Neutrophil (primary cell): ENCODE results near the gene GLIS1.

Source experiments
- H3K27ac ChIP-seq: fragments of 200-600 bp; sonication (generic); 2 replicates; pipeline ENCODE4 v1.5.1; 2016; ENCODE audit warnings: mild to moderate bottlenecking, moderate library complexity
- H3K27me3 ChIP-seq: fragments of 200-600 bp; sonication (generic); 2 replicates; pipeline ENCODE4 v1.6.0; 2016; ENCODE audit warnings: mild to moderate bottlenecking
- H3K36me3 ChIP-seq: fragments of 200-600 bp; sonication (generic); 2 replicates; pipeline ENCODE4 v1.5.1; 2017
- H3K4me1 ChIP-seq, 2 experiments: fragments of 200-600 bp in 1 of 2; sonication (generic) in 1 of 2; 1 replicate in 1 of 2; 2 replicates in 1 of 2; pipeline versions ENCODE4 v1.5.1 to v1.6.1; 2013 to 2016; ENCODE audit warnings: low read depth in 1 of 2, low read length in 1 of 2, mild to moderate bottlenecking in 1 of 2, moderate library complexity in 1 of 2; ENCODE audit not compliant: control insufficient read depth in 1 of 2, insufficient read depth in 1 of 2
- H3K4me3 ChIP-seq, 2 experiments: fragments of 200-600 bp in 1 of 2; sonication (generic) in 1 of 2; 1 replicate in 1 of 2; 2 replicates in 1 of 2; pipeline ENCODE4 v1.5.1; 2013 to 2016; ENCODE audit warnings: low read depth in 1 of 2, low read length in 1 of 2, mild to moderate bottlenecking in 1 of 2, moderate library complexity in 1 of 2
- H3K9me3 ChIP-seq: fragments of 200-600 bp; sonication (generic); 2 replicates; pipeline ENCODE4 v1.5.1; 2016
- TF ChIP-seq, protein P1 (sequence below): fragments of 200-600 bp; sonication (generic); IDR thresholded peaks from 2 replicates; pipeline ENCODE4 v1.5.1; 2016; ENCODE audit warnings: antibody characterized with exemption

GLIS1 gene

DNA sequence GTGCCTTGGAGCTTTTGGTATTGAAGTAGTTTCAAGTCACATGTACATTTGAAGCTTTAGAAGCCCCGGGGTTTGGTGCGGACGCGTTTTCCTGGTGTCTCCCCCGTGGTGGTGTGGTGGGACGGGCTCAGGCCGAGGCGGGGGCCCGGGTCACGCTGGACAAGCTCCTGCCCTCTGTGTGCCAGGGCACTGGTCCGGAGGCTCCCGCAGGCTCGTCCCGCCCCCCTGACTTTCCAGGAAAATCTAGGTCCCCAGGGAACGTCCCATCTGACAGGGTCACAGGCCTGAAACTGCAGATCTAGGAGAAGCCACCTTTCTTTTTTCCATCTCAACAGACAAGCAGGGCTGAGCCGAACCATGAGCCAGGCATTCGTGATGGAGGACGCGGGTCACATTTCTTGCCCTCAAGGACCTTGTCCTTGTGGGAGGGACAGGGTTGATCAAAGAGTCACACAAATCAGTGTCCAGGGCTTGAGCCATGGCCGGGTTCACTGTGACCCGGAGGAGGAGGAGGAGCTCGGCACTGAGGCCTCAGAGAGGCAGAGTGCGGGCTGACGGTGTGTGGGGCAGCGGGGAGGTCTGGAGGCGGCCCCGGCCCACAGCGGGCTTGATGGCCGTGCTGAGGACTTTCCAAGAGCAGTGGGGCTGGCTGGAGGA lies 278.2 kb downstream of the GLIS1 start:
- H3K36me3 ChIP-seq: no peaks in the 10 kb centered on the region
- H3K9me3 ChIP-seq: no peaks in the 10 kb centered on the region

DNA sequence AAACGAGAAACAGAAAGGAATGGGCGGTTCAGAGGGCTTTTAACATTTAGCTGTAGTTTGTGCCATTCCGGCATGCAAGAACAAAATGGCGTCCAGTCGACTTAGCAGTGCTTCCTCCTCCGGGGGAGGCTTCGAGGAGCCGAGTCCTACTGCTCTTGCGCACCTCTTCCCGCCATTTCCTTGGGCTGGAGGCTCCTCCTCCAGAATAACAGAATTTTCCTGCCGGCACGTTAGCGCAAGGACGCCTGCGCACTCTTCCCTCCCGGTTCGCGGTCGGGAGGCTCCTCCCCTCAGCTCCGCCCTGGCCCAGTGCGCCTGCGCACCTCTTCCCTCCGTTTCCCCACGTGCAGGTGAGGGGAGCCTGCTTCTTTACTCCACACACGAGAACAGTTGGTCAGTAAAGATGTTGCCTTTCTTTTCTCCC lies 278.7 kb downstream of the GLIS1 start:
- H3K4me1 ChIP-seq: no peaks in the 10 kb centered on the region
- no peaks in the 10 kb centered on the region for H3K36me3 ChIP-seq
- H3K27me3 ChIP-seq: no peaks in the 10 kb centered on the region
- no peak overlapping the region for H3K27ac ChIP-seq
- H3K9me3 ChIP-seq: no peaks in the 10 kb centered on the region
- H3K4me3 ChIP-seq: no peak overlapping the region
- TF ChIP-seq, protein P1, sequence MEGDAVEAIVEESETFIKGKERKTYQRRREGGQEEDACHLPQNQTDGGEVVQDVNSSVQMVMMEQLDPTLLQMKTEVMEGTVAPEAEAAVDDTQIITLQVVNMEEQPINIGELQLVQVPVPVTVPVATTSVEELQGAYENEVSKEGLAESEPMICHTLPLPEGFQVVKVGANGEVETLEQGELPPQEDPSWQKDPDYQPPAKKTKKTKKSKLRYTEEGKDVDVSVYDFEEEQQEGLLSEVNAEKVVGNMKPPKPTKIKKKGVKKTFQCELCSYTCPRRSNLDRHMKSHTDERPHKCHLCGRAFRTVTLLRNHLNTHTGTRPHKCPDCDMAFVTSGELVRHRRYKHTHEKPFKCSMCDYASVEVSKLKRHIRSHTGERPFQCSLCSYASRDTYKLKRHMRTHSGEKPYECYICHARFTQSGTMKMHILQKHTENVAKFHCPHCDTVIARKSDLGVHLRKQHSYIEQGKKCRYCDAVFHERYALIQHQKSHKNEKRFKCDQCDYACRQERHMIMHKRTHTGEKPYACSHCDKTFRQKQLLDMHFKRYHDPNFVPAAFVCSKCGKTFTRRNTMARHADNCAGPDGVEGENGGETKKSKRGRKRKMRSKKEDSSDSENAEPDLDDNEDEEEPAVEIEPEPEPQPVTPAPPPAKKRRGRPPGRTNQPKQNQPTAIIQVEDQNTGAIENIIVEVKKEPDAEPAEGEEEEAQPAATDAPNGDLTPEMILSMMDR: no peak

More for the DNA sequence above, 278.2 kb downstream of the GLIS1 start:
- no peak overlapping the region for H3K4me3 ChIP-seq
- no peak overlapping the region for H3K27ac ChIP-seq
- TF ChIP-seq, protein P1: no peak
- no peaks in the 10 kb centered on the region for H3K27me3 ChIP-seq
- no peaks in the 10 kb centered on the region for H3K4me1 ChIP-seq

DNA sequence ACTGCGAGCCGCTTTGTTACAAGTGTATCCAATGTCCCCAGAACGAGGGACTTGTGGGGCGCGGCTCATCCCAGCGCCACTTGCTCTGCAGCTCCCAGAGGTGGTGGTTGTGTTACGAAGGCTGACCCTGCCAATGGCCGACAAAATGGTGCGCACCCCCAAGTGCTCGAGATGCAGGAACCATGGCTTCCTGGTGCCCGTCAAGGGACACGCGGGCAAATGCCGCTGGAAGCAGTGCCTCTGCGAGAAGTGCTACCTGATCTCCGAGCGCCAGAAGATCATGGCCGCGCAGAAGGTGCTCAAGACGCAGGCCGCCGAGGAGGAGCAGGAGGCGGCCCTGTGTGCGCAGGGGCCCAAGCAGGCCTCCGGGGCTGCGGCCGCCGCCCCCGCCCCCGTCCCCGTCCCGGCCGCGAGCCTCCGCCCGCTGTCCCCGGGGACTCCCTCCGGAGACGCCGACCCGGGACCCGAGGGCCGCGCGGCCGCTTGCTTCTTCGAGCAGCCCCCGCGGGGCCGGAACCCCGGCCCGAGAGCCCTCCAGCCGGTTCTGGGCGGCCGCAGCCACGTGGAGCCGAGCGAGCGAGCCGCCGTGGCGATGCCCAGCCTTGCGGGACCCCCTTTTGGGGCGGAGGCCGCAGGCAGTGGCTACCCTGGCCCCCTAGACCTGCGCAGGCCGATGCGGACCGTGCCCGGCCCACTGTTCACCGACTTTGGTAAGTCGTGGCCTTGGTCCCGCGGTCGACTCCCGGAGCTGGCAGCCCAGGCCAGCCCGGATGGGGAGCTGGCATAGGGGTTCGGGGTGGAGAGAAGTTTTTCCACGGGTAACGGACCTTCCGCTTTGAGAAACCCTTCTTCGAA lies 279.4 kb downstream of the GLIS1 start, which contains the start of gene DMRTB1:
Gene DMRTB1, plus strand, starts transcription at position 79 of the 855 bp plus-strand sequence. Its CDS starts 55 bp downstream, at position 134.
- TF ChIP-seq, protein P1: no peak
- H3K4me3 ChIP-seq: no peak within 1 kb of the TSS
- H3K9me3 ChIP-seq: no peaks in the 10 kb centered on the region
- no peaks in the 10 kb centered on the region for H3K4me1 ChIP-seq
- H3K27me3 ChIP-seq: no peaks in the 10 kb centered on the region
- no peaks in the 10 kb centered on the region for H3K36me3 ChIP-seq
- no peak within 1 kb of the TSS for H3K27ac ChIP-seq

DNA sequence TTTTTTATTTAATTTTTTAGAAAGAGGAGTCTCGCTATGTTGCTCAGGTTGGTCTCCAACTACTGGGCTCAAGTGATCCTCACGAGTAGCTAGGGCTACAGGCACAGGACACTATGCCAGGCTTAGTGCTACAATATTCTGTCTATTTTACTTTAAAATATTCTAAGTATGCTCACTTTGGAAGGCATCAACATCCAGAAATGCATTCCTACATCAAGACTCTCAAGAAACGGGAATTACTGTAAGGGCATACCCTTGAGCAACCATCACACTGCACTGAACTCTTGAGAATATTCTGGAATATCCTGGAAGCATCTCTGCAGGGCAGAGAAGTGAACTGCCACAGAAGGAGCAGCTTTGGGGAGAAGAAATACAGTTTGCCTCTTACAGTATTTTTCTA lies 280.3 kb downstream of the GLIS1 start:
- Histone ChIP-seq H3K27me3 (no peaks in the 10 kb centered on the region), H3K4me1 (no peaks in the 10 kb centered on the region), H3K27ac (no peak overlapping the region), H3K9me3 (no peaks in the 10 kb centered on the region), H3K4me3 (no peak overlapping the region), H3K36me3 (no peaks in the 10 kb centered on the region)
- TF ChIP-seq, protein P1: no peak
